ENCODE results near the gene FKBP5. TPM values are rescaled to one million over a fixed set of nuclear protein-coding genes. Genes with fewer than 3 reads are reported as not detected.

Gene FKBP5
- total and polyA plus RNA-seq, 2 of the 4 experiments (the other 2 are of a cell fraction): 6.8 to 7.0 TPM

DNA sequence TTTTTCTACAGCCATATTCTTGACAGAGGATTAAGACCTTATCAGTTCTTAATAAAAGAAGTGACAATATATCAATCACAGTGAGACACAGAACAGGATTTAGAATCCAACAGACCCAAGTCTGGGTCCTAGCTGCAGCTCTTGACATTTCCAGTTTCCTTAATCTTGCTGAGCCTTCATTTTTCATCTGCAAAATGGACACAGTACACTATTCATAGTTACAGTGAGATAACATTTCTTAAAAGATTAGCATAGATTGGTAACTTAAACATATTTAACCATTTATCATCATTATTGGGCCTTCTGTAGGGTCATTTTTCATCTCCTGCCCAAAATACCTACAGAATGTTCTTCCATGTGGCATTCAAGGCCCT lies 45.6 kb downstream of the FKBP5 start:
- Histone ChIP-seq H3K9ac (ENCODE audit: low read depth, low read length) (no peak overlapping the region), H3K27ac (ENCODE audit: insufficient read depth, low read length) (no peak overlapping the region), H2AFZ (replicated peaks; ENCODE audit: low read length, poor library complexity) (no peak overlapping the region), H2AK5ac (ENCODE audit: low read depth, low read length) (no peak overlapping the region), H4K8ac (ENCODE audit: low read depth in 2 of 2, low read length in 2 of 2) (no peak overlapping the region), H3K27me3 (ENCODE audit: control insufficient read depth, insufficient read depth, low read length) (no peaks in the 10 kb centered on the region), H3K79me1 (ENCODE audit: low read depth in 1 of 2, low read length in 2 of 2) (peaks cover 0 to 2% of the 10 kb centered on the region in 2 experiments; a peak in 1 of 4 replicates), H3K23ac (ENCODE audit: low read depth, low read length) (no peak overlapping the region), H2BK120ac (ENCODE audit: low read depth, low read length) (no peak overlapping the region), H2BK5ac (ENCODE audit: low read depth, low read length, poor library complexity, severe bottlenecking) (no peak overlapping the region), H4K20me1 (ENCODE audit: insufficient read depth, low read length) (no peaks in the 10 kb centered on the region), H3K56ac (ENCODE audit: extremely low read depth, insufficient read depth, low read length) (no peak overlapping the region), H3K36me3 (ENCODE audit: control insufficient read depth, insufficient read depth, low read length) (no peaks in the 10 kb centered on the region; the same call in 1 of the 2 replicates), H4K91ac (ENCODE audit: insufficient read depth, low read depth, low read length) (no peak overlapping the region), H3K4ac (ENCODE audit: low read depth, low read length) (no peak overlapping the region), H4K5ac (ENCODE audit: low read depth, low read length) (no peak overlapping the region), H3K4me2 (ENCODE audit: low read depth, low read length) (no peak overlapping the region), H2BK15ac (ENCODE audit: low read depth, low read length) (no peak overlapping the region), H3K9me3 (ENCODE audit: control insufficient read depth, insufficient read depth, low read length) (no peaks in the 10 kb centered on the region), H3K4me3 (ENCODE audit: insufficient read depth, low read depth, low read length) (no peak overlapping the region), H3K14ac (replicated peaks; ENCODE audit: low read depth, low read length) (no peak overlapping the region), H3K4me1 (ENCODE audit: control insufficient read depth, insufficient read depth, low read length) (peaks cover 2% of the 10 kb centered on the region; the same call in 1 of the 2 replicates), H2BK20ac (ENCODE audit: low read depth, low read length) (no peak overlapping the region), H2AK9ac (replicated peaks; ENCODE audit: low read depth, low read length, poor library complexity) (no peak overlapping the region), H3K9me1 (ENCODE audit: insufficient read depth, low read length) (peaks cover 2% of the 10 kb centered on the region), H3K18ac (ENCODE audit: low read depth, low read length) (no peak overlapping the region)
- TF ChIP-seq FOS (IDR thresholded peaks at IDR 0.05; ENCODE audit: low read depth, low read length) (no peak), ELK1 (IDR thresholded peaks at IDR 0.05; ENCODE audit: borderline replicate concordance, low read depth, low read length) (no peak), CEBPB (IDR thresholded peaks at IDR 0.05; ENCODE audit: low read depth, low read length) (no peak), BHLHE40 (IDR thresholded peaks at IDR 0.05; ENCODE audit: low read depth, low read length) (no peak)
- TF ChIP-seq, protein P1, sequence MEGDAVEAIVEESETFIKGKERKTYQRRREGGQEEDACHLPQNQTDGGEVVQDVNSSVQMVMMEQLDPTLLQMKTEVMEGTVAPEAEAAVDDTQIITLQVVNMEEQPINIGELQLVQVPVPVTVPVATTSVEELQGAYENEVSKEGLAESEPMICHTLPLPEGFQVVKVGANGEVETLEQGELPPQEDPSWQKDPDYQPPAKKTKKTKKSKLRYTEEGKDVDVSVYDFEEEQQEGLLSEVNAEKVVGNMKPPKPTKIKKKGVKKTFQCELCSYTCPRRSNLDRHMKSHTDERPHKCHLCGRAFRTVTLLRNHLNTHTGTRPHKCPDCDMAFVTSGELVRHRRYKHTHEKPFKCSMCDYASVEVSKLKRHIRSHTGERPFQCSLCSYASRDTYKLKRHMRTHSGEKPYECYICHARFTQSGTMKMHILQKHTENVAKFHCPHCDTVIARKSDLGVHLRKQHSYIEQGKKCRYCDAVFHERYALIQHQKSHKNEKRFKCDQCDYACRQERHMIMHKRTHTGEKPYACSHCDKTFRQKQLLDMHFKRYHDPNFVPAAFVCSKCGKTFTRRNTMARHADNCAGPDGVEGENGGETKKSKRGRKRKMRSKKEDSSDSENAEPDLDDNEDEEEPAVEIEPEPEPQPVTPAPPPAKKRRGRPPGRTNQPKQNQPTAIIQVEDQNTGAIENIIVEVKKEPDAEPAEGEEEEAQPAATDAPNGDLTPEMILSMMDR (conservative IDR thresholded peaks at IDR 0.05; ENCODE audit: low read depth, low read length): no peak
- DNase-seq: no peak
- ATAC-seq (ENCODE audit: low read depth): no peak
- in situ Hi-C loops (cut with MboI; ENCODE audit: low sequenced_read_pairs): no loop called here
- dilution Hi-C loops (cut with HindIII; ENCODE audit: low sequenced_read_pairs, unreplicated experiment): no loop called here
- no TSS peak for BruUV-seq (replicated peaks)
- POLR2A ChIA-PET (ENCODE audit: unreplicated experiment): no interaction called here
- intact Hi-C loops (cut with micrococcal nuclease): no loop called here
- CTCF ChIA-PET: interaction anchor here (1.3 kb wide), 1 partner anchor 94 kb away, joined by 4 read pairs; the partner anchor contains the start of gene ARMC12
